ENCODE data around the gene ST3GAL6. TPM values are rescaled to one million over a fixed set of nuclear protein-coding genes. Genes with fewer than 3 reads are reported as not detected.

ST3GAL6 gene
- total RNA-seq, 1 experiment from 2014 or later, result 67.2 TPM

GRCh38 chr3:98768961-98769360 lies 5.8 kb downstream of the ST3GAL6 start:
- H3K9me3 Mint-ChIP-seq (ENCODE audit: unreplicated experiment), result no peaks in the 10 kb centered on the region
- BruUV-seq (replicated peaks), result no TSS peak
- H3K27ac Mint-ChIP-seq (ENCODE audit: unreplicated experiment), result no peak overlapping the region
- no peak overlapping the region for H3K4me3 Mint-ChIP-seq (ENCODE audit: unreplicated experiment)
- Histone ChIP-seq H3K36me3 (ENCODE audit: control insufficient read depth, insufficient read depth, low read length) (no peaks in the 10 kb centered on the region; the same call in 1 of the 2 replicates), H3K9me3 (no peaks in the 10 kb centered on the region), H3K4me3 (ENCODE audit: low read depth, low read length) (no peak overlapping the region), H3K4me1 (peaks cover 20% of the 10 kb centered on the region), H3K27me3 (replicated peaks; ENCODE audit: control insufficient read depth, insufficient read depth, low read length) (no peaks in the 10 kb centered on the region)
- intact Hi-C loops (cut with micrococcal nuclease; ENCODE audit: unreplicated experiment), result no loop called here
- peaks cover 41% of the 10 kb centered on the region for H3K36me3 Mint-ChIP-seq (ENCODE audit: insufficient read depth, unreplicated experiment)
- TF ChIP-seq CTCF (IDR thresholded peaks at IDR 0.05; ENCODE audit: insufficient read depth in 1 of 2, low read depth in 1 of 2, low read length in 1 of 2, severe bottlenecking in 1 of 2, unreplicated experiment in 1 of 2), result no peak
- H3K4me1 Mint-ChIP-seq (ENCODE audit: low read depth, unreplicated experiment), result peaks cover 7% of the 10 kb centered on the region
- ChIA-PET CTCF (no interaction called here), POLR2A (no interaction called here)
- no peak for DNase-seq
- H3K27me3 Mint-ChIP-seq (ENCODE audit: insufficient read depth, unreplicated experiment), result no peaks in the 10 kb centered on the region

DNA sequence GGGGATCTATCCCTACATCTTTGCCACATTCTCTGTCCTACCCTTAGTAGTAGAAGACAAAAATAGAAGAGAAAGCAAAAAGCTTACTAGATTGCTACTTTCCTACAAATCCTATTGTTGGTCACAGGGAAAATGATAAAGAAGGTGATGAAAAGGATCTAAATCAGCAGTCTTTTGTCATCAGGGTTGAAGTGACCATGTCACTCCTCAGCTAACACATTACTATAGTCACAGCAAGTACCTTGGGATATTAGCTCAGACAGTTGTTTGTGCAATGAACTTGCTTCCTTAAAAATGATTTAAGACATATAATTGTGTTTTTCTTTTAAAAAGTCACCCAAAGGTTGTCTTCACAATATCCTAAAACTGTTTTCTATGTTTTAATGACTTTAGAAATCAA lies 6.3 kb downstream of the ST3GAL6 start:
- Histone ChIP-seq H3K9me3 (no peaks in the 10 kb centered on the region), H3K4me1 (peaks cover 23% of the 10 kb centered on the region), H3K27me3 (replicated peaks; ENCODE audit: control insufficient read depth, insufficient read depth, low read length) (no peaks in the 10 kb centered on the region), H3K36me3 (ENCODE audit: control insufficient read depth, insufficient read depth, low read length) (no peaks in the 10 kb centered on the region; the same call in 1 of the 2 replicates), H3K4me3 (ENCODE audit: low read depth, low read length) (no peak overlapping the region)
- H3K36me3 Mint-ChIP-seq (ENCODE audit: insufficient read depth, unreplicated experiment), result peaks cover 41% of the 10 kb centered on the region
- ChIA-PET POLR2A (no interaction called here), CTCF (no interaction called here)
- intact Hi-C loops (cut with micrococcal nuclease; ENCODE audit: unreplicated experiment), result no loop called here
- no peak overlapping the region for H3K27ac Mint-ChIP-seq (ENCODE audit: unreplicated experiment)
- H3K4me1 Mint-ChIP-seq (ENCODE audit: low read depth, unreplicated experiment), result peaks cover 4% of the 10 kb centered on the region
- DNase-seq, result no peak
- no peaks in the 10 kb centered on the region for H3K27me3 Mint-ChIP-seq (ENCODE audit: insufficient read depth, unreplicated experiment)
- no peaks in the 10 kb centered on the region for H3K9me3 Mint-ChIP-seq (ENCODE audit: unreplicated experiment)
- no peak overlapping the region for H3K4me3 Mint-ChIP-seq (ENCODE audit: unreplicated experiment)
- no TSS peak for BruUV-seq (replicated peaks)
- TF ChIP-seq CTCF (IDR thresholded peaks at IDR 0.05; ENCODE audit: insufficient read depth in 1 of 2, low read depth in 1 of 2, low read length in 1 of 2, severe bottlenecking in 1 of 2, unreplicated experiment in 1 of 2), result no peak

- Mint-ChIP-seq H3K4me1 (ENCODE audit: low read depth, unreplicated experiment) (peaks cover 8% of the 10 kb centered on the region), H3K27ac (ENCODE audit: unreplicated experiment) (no peak overlapping the region)
Measured at GRCh38 chr3:98770261-98771039, 7.3 kb downstream of the ST3GAL6 start.

More at GRCh38 chr3:98770261-98771039, 7.3 kb downstream of the ST3GAL6 start:
- Histone ChIP-seq H3K27me3 (replicated peaks; ENCODE audit: control insufficient read depth, insufficient read depth, low read length) (no peaks in the 10 kb centered on the region), H3K4me1 (peaks cover 27% of the 10 kb centered on the region), H3K9me3 (no peaks in the 10 kb centered on the region), H3K4me3 (ENCODE audit: low read depth, low read length) (no peak overlapping the region), H3K36me3 (ENCODE audit: control insufficient read depth, insufficient read depth, low read length) (no peaks in the 10 kb centered on the region)
- CTCF ChIA-PET, result no interaction called here
- intact Hi-C loops (cut with micrococcal nuclease; ENCODE audit: unreplicated experiment), result no loop called here
- H3K36me3 Mint-ChIP-seq (ENCODE audit: insufficient read depth, unreplicated experiment), result peaks cover 49% of the 10 kb centered on the region
- no peaks in the 10 kb centered on the region for H3K9me3 Mint-ChIP-seq (ENCODE audit: unreplicated experiment)
- DNase-seq, result no peak
- H3K27me3 Mint-ChIP-seq (ENCODE audit: insufficient read depth, unreplicated experiment), result no peaks in the 10 kb centered on the region
- no peak for TF ChIP-seq CTCF (IDR thresholded peaks at IDR 0.05; ENCODE audit: insufficient read depth in 1 of 2, low read depth in 1 of 2, low read length in 1 of 2, severe bottlenecking in 1 of 2, unreplicated experiment in 1 of 2)
- BruUV-seq (replicated peaks), result no TSS peak
- H3K4me3 Mint-ChIP-seq (ENCODE audit: unreplicated experiment), result no peak overlapping the region
- POLR2A ChIA-PET, result no interaction called here

Measured in Caco-2 (cell line).